Neural cell (in vitro differentiated cells): ENCODE results near the gene CGGBP1. TPM values are rescaled to one million over a fixed set of nuclear protein-coding genes. Genes with fewer than 3 reads are reported as not detected.

Source experiments
- H2AFZ ChIP-seq: fragments of 200-600, 300-800 bp; sonication (generic), shearing (Covaris generic); 2 replicates; pipeline ENCODE4 v1.6.0; 2014; ENCODE audit warnings: low read depth, mild to moderate bottlenecking, antibody characterized with exemption, low read length, moderate library complexity
- H3F3A ChIP-seq: fragments of 200-600 bp; shearing (Covaris generic); 2 replicates; pipeline ENCODE4 v1.6.1; 2016; ENCODE audit warnings: mild to moderate bottlenecking, moderate library complexity, mixed read lengths, antibody characterized with exemption, low read length; ENCODE audit not compliant: insufficient read depth, poor library complexity, severe bottlenecking
- H3K27ac ChIP-seq: fragments of 200-600, 300-800 bp; sonication (generic), shearing (Covaris generic); 2 replicates; pipeline ENCODE4 v1.5.1; 2014; ENCODE audit warnings: mild to moderate bottlenecking, low read length, moderate library complexity
- H3K27me3 ChIP-seq: fragments of 300-800, 200-600 bp; sonication (generic), shearing (Covaris generic); 2 replicates; pipeline ENCODE4 v1.6.0; 2014; ENCODE audit warnings: mild to moderate bottlenecking, low read depth, low read length, moderate library complexity; ENCODE audit not compliant: insufficient read depth
- H3K36me3 ChIP-seq: fragments of 300-800, 200-600 bp; sonication (generic), shearing (Covaris generic); 2 replicates; pipeline ENCODE4 v1.5.1; 2014; ENCODE audit warnings: mild to moderate bottlenecking, antibody characterized with exemption, low read length, moderate library complexity; ENCODE audit not compliant: insufficient read depth
- H3K4me2 ChIP-seq: fragments of 300-800, 200-600 bp; sonication (generic), shearing (Covaris generic); 2 replicates; pipeline ENCODE4 v1.6.0; 2014; ENCODE audit warnings: mild to moderate bottlenecking, low read length
- H3K4me3 ChIP-seq: fragments of 300-800, 200-600 bp; sonication (generic), shearing (Covaris generic); 2 replicates; pipeline ENCODE4 v1.5.1; 2014; ENCODE audit warnings: mild to moderate bottlenecking, low read length, moderate library complexity
- H3K79me2 ChIP-seq: fragments of 200-600 bp; shearing (Covaris generic); replicated peaks from 2 replicates; pipeline ENCODE4 v1.6.0; 2014; ENCODE audit warnings: mild to moderate bottlenecking, low read length, moderate library complexity; ENCODE audit not compliant: insufficient read depth
- H3K9ac ChIP-seq: fragments of 300-800, 200-600 bp; sonication (generic), shearing (Covaris generic); 2 replicates; pipeline ENCODE4 v1.6.1; 2016; ENCODE audit warnings: mild to moderate bottlenecking, low read length, mixed read lengths
- H3K9me2 ChIP-seq: fragments of 200-600 bp; shearing (Covaris generic); 2 replicates; pipeline ENCODE4 v1.6.1; 2016; ENCODE audit warnings: mild to moderate bottlenecking, low read length, mixed read lengths; ENCODE audit not compliant: insufficient read depth
- H3K9me3 ChIP-seq: fragments of 200-600, 300-800 bp; sonication (generic), shearing (Covaris generic); 2 replicates; pipeline ENCODE4 v1.6.1; 2016; ENCODE audit warnings: mild to moderate bottlenecking, mixed run types, low read length, moderate library complexity, mixed read lengths
- H4K20me1 ChIP-seq: fragments of 200-600 bp; shearing (Covaris generic); 2 replicates; pipeline ENCODE4 v1.6.1; 2016; ENCODE audit warnings: mild to moderate bottlenecking, mixed run types; ENCODE audit not compliant: insufficient read depth
- CTCF ChIP-seq: fragments of 450-650 bp; IDR thresholded peaks from 2 replicates; pipeline ENCODE4 v1.5.1; 2014; ENCODE audit warnings: antibody characterized with exemption, mild to moderate bottlenecking, moderate library complexity; ENCODE audit not compliant: poor library complexity, severe bottlenecking
- EP300 ChIP-seq: fragments of 450-650 bp; conservative IDR thresholded peaks from 2 replicates; pipeline ENCODE4 v1.6.1; 2014; ENCODE audit warnings: antibody characterized with exemption, mild to moderate bottlenecking, moderate library complexity; ENCODE audit not compliant: poor library complexity, severe bottlenecking
- EZH2 ChIP-seq: fragments of 200-600, 300-800 bp; shearing (Covaris generic), sonication (generic); IDR thresholded peaks from 2 replicates; pipeline ENCODE4 v1.6.1; 2014; ENCODE audit warnings: antibody characterized with exemption, low read length, borderline replicate concordance, mild to moderate bottlenecking; ENCODE audit not compliant: insufficient read depth, poor library complexity, severe bottlenecking
- MXI1 ChIP-seq: fragments of 450-650 bp; conservative IDR thresholded peaks from 2 replicates; pipeline ENCODE4 v1.6.1; 2014; ENCODE audit warnings: antibody characterized with exemption, mild to moderate bottlenecking; ENCODE audit not compliant: poor library complexity, severe bottlenecking
- POLR2AphosphoS5 ChIP-seq: IDR thresholded peaks from 2 replicates; pipeline ENCODE4 v1.6.1; 2012
- RAD21 ChIP-seq: fragments of 450-650 bp; conservative IDR thresholded peaks from 2 replicates; pipeline ENCODE4 v1.6.1; 2014; ENCODE audit warnings: antibody characterized with exemption, mild to moderate bottlenecking, moderate library complexity
- SMC3 ChIP-seq: fragments of 450-650 bp; conservative IDR thresholded peaks from 2 replicates; pipeline ENCODE4 v1.6.1; 2014; ENCODE audit warnings: antibody characterized with exemption, mild to moderate bottlenecking, moderate library complexity; ENCODE audit not compliant: poor library complexity
- TAF1 ChIP-seq: IDR thresholded peaks from 2 replicates; pipeline ENCODE4 v1.6.1; 2012; ENCODE audit warnings: low read depth
- polyA plus RNA-seq: library from polyadenylated mRNA; depleted of rRNA; stranded (reverse); fragments of >200 nt; gene quantifications from 2 replicates; pipeline ENCODE4 v1.2.3, GENCODE V29; 2014
- TF ChIP-seq, protein P1 (sequence below): IDR thresholded peaks from 2 replicates; pipeline ENCODE4 v1.6.1; 2012; ENCODE audit warnings: borderline replicate concordance

Gene CGGBP1
- polyA plus RNA-seq, 1 donor from 2014 or later = 139 TPM

DNA sequence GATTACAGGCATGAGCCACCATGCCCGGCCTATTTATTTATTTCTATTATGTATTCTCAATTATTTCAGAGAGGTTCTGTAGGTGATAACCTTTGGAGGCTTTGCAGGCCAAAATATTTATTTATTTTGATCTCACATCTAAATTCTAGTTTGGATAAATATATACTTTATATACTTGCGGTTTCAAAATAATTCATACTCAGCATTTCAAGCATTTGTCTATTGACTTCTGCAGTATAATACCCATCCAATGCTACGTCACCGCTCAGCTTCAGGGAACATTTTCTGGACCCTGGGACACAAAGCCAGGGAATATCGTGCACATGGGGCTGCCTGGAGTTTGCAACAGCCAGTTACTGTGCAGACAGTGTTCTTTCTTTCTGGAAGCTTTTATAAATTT lies 22.6 kb downstream of the CGGBP1 start:
- no peak for TF ChIP-seq EZH2
- H3K9ac ChIP-seq = no peak overlapping the region
- H3F3A ChIP-seq = no peaks in the 10 kb centered on the region
- no peaks in the 10 kb centered on the region for H3K79me2 ChIP-seq
- H3K4me2 ChIP-seq = no peak overlapping the region
- H3K9me3 ChIP-seq = no peaks in the 10 kb centered on the region
- H3K4me3 ChIP-seq = no peak overlapping the region
- no peaks in the 10 kb centered on the region for H3K27me3 ChIP-seq
- no peaks in the 10 kb centered on the region for H3K36me3 ChIP-seq
- no peak overlapping the region for H3K27ac ChIP-seq
- H3K9me2 ChIP-seq = no peaks in the 10 kb centered on the region
- H4K20me1 ChIP-seq = no peaks in the 10 kb centered on the region
- no peak overlapping the region for H2AFZ ChIP-seq

DNA sequence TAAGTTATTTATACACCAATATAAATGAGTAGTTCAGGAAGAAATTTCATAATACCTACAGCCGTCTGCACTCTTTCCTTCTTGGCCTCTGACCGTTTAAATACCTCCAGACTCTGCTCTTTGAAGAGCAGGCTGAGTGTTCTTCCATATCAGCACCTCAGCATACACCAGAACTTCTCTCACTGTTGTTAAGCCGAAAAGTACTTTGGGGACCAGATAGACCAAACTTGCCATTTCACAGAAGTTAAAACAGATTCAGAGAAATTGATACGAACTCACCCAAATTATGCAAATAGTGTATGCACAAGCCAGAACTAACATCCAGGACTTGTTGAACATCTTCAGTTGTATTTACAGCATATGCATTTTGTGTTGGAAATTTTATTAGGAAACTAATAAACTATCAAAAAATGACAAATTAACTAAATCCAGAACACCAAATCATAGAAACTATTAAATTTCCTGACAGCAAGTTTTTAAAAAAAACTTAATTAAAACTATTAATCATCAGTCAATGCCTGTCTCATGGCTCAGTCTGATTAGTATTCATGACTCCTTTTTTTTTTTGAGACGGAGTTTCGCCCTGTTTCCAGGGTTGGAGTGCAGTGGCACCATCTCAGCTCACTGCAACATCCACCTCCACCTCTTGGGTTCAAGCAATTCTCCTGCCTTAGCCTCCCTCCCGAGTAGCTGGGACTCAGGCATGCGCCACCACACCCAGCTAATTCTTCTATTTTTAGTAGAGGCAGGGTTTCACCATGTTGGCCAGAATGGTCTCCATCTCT lies 24.1 kb downstream of the CGGBP1 start:
- Histone ChIP-seq H3F3A (no peaks in the 10 kb centered on the region), H3K4me2 (no peak overlapping the region), H4K20me1 (no peaks in the 10 kb centered on the region), H3K4me3 (no peak overlapping the region), H3K9ac (no peak overlapping the region), H3K9me3 (no peaks in the 10 kb centered on the region), H3K27me3 (no peaks in the 10 kb centered on the region), H2AFZ (no peak overlapping the region), H3K9me2 (no peaks in the 10 kb centered on the region), H3K79me2 (no peaks in the 10 kb centered on the region), H3K27ac (no peak overlapping the region), H3K36me3 (no peaks in the 10 kb centered on the region)
- TF ChIP-seq TAF1 = no peak

- H4K20me1 ChIP-seq = no peaks in the 10 kb centered on the region
- no peaks in the 10 kb centered on the region for H3K9me2 ChIP-seq
- no peak overlapping the region for H3K9ac ChIP-seq
- TF ChIP-seq MXI1 (no peak), EZH2 (no peak), RAD21 (no peak), POLR2AphosphoS5 (no peak), TAF1 (no peak), EP300 (no peak), SMC3 (no peak), CTCF (no peak)
- TF ChIP-seq, protein P1, sequence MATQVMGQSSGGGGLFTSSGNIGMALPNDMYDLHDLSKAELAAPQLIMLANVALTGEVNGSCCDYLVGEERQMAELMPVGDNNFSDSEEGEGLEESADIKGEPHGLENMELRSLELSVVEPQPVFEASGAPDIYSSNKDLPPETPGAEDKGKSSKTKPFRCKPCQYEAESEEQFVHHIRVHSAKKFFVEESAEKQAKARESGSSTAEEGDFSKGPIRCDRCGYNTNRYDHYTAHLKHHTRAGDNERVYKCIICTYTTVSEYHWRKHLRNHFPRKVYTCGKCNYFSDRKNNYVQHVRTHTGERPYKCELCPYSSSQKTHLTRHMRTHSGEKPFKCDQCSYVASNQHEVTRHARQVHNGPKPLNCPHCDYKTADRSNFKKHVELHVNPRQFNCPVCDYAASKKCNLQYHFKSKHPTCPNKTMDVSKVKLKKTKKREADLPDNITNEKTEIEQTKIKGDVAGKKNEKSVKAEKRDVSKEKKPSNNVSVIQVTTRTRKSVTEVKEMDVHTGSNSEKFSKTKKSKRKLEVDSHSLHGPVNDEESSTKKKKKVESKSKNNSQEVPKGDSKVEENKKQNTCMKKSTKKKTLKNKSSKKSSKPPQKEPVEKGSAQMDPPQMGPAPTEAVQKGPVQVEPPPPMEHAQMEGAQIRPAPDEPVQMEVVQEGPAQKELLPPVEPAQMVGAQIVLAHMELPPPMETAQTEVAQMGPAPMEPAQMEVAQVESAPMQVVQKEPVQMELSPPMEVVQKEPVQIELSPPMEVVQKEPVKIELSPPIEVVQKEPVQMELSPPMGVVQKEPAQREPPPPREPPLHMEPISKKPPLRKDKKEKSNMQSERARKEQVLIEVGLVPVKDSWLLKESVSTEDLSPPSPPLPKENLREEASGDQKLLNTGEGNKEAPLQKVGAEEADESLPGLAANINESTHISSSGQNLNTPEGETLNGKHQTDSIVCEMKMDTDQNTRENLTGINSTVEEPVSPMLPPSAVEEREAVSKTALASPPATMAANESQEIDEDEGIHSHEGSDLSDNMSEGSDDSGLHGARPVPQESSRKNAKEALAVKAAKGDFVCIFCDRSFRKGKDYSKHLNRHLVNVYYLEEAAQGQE = no peak
- no peak overlapping the region for H3K4me3 ChIP-seq
- no peak overlapping the region for H3K4me2 ChIP-seq
- no peaks in the 10 kb centered on the region for H3K79me2 ChIP-seq
- no peak overlapping the region for H3K27ac ChIP-seq
- no peaks in the 10 kb centered on the region for H3K27me3 ChIP-seq
- H2AFZ ChIP-seq = no peak overlapping the region
- H3F3A ChIP-seq = no peaks in the 10 kb centered on the region
- H3K36me3 ChIP-seq = no peaks in the 10 kb centered on the region
- H3K9me3 ChIP-seq = no peaks in the 10 kb centered on the region
These were observed 25.0 kb downstream of the CGGBP1 start for GRCh38 chr3:88033808-88034207.
